NCI-H1105 treated with DMSO at 0.1 percent for 48 hours (cell line): Measurements from ENCODE around the gene NOSIP.

Experiments used
- DNase-seq: peaks from one replicate; lab custom pipeline; 2025; lab: John Stamatoyannopoulos, UW

Gene NOSIP

DNA sequence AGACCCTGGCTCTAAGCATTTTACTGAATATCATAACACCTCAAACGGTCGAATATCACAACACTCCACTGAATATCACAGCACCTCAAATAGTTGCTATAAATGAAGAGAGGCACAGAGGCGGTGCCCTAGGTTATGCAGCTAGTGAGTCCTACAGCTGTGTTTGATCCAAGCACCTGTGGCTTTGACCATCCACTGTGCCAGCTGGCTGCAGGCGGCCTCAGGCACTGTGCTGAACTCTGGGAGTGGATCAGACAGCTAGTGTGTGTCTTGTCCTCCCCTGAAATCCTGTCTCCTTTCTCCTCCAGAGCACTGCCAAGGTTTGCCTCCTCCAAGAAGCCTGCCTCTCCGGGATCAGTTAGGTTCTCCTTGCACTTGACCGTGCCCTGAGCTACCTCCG is 7.3 kb downstream of the NOSIP start:
- no peak for DNase-seq

DNA sequence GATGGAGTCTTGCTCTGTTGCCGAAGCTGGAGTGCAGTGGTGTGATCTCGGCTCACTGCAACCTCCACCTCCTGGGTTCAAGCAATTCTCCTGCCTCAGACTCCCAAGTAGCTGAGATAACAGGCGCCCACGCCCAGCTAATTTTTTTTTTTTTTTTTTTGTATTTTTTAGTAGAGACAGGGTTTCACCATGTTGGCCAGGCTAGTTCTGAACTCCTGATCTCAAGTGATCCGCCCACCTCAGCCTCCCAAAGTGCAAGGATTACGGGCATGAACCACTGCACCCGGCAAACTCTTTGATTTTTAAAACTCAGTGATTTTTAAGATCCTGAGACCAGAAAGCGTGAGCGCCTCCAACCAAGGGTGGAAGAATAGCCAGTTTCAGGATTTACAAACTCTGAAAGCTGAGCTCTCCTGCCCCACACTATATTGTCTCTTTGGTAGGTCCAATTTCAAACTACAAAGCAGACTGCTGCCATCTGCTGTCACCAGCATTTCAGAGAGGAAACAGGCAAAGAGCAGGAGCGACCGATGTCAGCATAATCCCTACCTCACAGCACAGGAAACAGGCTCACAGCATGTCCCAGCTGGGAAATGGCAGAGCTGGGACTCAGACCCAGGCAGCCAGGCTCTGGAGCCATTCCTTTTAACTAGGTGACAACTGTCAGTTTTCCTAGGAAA is 9.2 kb downstream of the NOSIP start:
- no peak for DNase-seq

DNA sequence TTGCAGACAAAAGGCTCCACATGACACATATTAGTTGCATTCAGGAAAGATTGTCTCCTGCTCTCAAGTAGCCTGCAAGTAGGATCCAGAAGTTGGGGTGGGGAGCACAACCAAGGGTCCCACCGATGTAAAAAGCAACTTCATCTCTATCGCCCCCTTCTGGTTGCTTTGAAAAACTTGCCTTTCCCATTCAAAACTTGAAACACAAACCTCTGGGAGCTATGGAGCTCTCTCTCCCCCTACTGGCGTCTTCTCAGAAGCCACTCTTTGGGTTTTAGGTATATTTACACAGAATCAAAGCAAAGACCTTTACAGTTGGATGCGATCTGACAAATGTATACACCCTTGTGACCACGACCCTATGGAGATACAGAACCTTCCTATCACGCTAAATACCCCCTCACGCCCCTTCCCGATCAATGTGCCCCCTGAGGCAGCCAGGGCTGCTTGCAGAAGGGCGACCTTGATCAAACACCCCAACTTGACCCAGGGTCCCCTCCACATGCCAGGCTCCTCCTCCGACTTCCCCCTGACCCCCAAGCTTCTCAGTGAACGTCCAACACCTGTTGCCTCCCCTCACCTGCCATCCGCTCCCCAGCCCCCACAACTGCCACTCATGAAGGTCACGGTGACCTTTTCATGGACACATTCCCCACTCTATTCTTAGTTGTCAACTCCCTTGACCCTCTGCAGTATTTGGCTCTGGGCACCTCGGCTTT is 10.1 kb downstream of the NOSIP start:
- DNase-seq: peak; percentile 86

- DNase-seq: no peak
Observed at GRCh38 chr19:49567861-49568441, 12.4 kb downstream of the NOSIP start.

- DNase-seq: no peak
Observed at GRCh38 chr19:49566302-49566701, 14.1 kb downstream of the NOSIP start.

DNA sequence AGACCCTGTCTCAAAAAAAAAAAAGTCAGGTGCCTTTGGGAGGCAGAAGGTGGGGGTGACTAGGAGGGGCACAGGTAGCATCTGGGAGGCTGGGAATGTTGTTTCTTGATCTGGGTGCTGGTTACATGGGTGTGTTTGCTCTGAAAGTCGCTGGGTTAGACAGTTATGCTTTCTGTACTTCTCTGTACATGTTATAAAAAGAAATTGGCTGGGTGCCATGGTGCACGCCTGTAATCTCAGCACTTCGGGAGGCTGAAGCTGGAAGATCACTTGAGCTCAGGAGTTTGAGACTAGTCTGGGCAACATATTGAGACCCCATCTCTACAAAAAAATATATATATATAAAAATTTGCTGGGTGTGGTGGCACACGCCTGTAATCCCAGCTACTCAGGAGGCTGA is 15.1 kb downstream of the NOSIP start:
- DNase-seq: no peak

- no peak for DNase-seq
Observed at GRCh38 chr19:49564616-49565045, 15.7 kb downstream of the NOSIP start.

GRCh38 chr19:49560358-49560900 is 19.9 kb downstream of the NOSIP start:
- no peak for DNase-seq

- no peak for DNase-seq
Observed at GRCh38 chr19:49559928-49560327, 20.4 kb downstream of the NOSIP start.

- no peak for DNase-seq
Observed at GRCh38 chr19:49559443-49559842, 20.9 kb downstream of the NOSIP start.

DNA sequence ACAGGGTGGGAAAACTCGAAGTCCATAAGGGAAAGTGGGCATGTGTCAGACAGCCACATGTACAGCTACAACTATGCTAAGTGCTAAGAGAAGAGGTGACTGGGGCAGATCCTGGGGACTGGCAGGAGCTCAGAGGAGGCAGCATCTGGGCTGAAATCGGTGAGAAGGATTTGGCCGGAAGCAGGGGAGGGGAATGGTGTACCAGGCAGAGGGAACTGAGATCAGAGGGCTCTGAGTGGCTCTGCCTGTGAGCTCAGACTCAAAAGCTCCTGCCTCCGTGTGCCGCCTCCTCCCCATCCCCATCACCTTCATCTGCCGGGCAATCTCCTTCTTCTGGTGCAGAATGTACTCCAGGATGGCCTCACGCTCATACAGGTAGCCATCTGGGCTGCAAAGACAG is 21.8 kb downstream of the NOSIP start:
- DNase-seq: no peak

DNA sequence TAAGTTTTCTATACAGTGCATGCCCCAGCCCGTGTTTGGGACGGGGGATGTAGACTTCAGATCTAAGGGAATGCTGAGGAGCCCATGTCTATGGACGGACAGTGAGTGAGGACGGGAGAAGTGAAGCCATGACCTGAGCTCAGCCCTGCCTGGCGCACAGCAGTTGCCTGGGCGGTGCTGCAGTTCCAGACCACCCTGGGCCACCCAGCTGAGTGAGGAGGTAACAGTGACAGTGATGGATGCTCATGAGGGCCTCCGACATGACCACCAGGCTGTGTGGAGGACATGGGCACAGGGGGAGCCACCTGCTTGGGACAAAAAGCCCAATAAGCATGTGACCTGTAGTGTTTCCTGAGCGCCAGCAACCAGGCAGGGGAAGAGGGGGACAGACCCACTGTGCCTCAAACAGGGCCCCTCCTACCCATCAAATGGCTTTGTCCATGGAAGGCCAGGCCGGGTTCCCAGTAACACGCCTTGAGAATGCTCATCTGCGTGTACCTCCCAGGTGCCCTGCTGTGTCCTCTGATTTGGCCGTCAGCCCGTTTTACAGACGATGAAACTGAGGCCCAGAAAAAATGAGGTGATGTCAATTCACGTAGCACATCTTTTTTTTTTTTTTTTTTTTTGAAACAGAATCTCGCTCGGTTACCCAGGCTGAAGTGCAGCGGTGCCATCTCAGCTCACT is 22.6 kb downstream of the NOSIP start:
- no peak for DNase-seq

- DNase-seq: no peak
Observed at GRCh38 chr19:49556412-49557398, 23.7 kb downstream of the NOSIP start.

DNA sequence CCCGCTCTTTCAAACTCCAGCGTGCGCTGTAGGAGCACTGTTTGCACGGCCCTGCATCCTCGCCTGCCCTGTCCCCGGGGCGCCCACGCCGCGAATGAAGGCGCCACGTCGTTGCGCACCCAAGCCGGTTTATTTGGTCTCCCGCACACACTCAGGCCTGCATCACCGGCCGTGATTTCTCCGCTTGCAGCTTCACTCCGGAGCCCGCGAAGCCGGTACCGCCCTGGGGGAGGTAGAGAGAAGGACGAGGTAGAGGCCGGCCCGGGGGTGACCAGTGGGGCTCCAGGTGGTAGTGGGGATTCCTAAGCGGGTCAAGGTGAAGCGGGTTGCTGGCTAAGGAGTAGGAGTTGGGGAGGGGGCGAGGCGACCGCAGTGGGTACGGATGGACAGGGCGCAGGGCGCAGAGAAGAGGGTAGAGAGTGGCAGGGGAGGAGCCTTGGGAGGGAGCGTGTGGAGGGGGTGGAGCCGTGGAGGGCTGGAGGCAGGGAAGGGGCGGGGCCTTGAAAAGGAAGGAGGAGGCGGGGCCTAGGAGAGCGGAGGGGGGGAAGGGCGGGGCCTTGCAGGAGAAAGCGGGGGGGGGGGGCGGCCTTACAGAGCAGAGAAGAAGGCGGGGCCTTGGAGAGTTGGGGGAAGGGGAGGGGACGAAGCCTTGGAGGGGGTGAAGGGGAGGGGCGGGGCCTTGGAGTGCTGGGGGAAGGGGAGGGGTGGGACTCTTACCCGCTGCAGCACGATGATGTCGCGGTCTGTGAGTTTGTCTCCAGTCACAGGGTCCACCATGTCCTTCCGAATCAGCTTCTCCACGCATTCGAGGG is 24.6 kb downstream of the NOSIP start:
- DNase-seq: no peak

- DNase-seq: no peak
Observed at GRCh38 chr19:49554701-49555181, 25.6 kb downstream of the NOSIP start.

GRCh38 chr19:49553451-49554271 is 26.7 kb downstream of the NOSIP start:
- no peak for DNase-seq

DNA sequence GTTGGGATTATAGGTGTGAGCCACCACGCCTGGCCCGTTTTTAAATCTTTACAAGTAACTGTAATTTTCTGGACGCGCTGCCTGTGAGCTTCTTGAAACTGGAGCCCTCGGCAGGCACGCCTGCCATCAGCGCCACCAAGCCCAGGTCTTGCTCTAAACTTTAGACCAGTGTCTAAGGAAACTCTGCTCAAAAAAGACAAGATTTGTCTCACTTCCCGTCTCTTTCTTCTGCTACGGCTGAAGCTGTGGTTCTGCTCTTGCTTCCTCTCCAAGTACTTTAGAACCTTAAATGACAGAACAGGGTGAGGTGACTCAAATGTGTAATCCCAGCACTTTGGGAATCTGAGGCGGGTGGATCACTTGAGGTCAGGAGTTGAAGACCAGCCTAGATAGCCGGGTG is 27.6 kb downstream of the NOSIP start:
- DNase-seq: no peak

DNA sequence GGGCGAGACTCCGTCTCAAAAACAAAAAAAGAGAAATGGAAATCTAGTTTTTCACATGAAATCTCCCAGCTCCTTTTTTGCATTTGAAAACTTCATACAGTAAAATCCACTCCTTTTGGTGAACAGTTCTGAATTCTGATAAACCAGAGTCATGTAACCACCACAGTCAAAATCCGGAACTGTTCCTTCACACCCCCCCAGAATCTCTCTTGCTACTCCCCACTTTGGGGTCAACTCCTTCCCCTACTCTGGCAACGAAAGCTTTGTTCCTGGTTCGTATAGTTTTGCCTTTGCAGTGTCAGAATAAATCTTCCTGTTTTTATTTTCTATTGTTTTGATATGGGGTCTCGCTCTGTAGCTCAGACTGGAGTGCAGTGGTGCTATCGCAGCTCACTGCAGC is 28.8 kb downstream of the NOSIP start:
- no peak for DNase-seq

- DNase-seq: no peak
Observed at GRCh38 chr19:49549045-49549444, 31.3 kb downstream of the NOSIP start.
